ENCODE measurements around the gene COL4A2.
"Not testable (repeated sequence)": the region's sequence is repeated elsewhere in the genome, so short reads cannot be mapped to it uniquely, and the experiment has no call there.

COL4A2 gene

GRCh38 chr13:110382830-110383229 lies 75.7 kb downstream of the COL4A2 start:
- FAIRE-seq: no peak

GRCh38 chr13:110387451-110388107 lies 80.5 kb downstream of the COL4A2 start:
- no peak for FAIRE-seq

GRCh38 chr13:110388108-110388943 lies 81.2 kb downstream of the COL4A2 start:
- no peak for FAIRE-seq

- no peak for FAIRE-seq
Observed at GRCh38 chr13:110390567-110390966, 83.5 kb downstream of the COL4A2 start.

GRCh38 chr13:110391273-110391672 lies 84.2 kb downstream of the COL4A2 start:
- FAIRE-seq: no peak

DNA sequence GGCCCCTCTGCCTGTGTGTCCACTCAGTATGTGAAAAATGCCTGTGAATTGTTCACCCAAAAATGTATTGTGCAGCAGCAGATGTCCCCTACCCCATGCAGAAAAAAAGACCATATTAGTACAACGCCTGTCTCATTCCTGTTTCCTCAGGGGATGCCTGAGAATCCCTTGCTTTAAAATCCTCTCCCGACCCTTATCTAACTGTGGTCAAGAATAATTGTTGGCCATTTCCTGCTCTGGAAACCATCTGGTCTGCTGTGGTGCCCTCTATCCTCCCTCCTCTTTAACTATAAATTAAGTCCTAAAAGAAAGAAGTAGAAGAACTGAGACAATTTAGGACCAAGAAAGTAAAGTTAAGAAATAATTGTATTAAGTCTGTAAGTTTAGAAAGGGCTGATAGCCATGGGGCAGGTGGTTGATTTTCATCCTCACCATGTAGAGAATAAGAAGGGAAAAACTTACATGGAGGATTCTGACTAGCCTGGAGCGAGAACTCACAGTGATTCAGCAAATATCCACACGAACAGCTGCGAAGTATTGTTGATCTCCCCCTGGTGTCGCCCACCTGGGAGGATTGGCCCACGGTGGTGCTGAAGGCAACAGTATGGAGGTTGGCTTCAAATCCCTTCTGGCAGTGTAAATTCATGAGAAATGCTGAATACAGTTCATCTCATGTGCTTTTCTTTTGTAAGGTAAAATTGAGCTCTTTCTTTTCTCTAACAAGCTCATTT lies 85.6 kb downstream of the COL4A2 start:
- no peak for FAIRE-seq

GRCh38 chr13:110393761-110394160 lies 86.7 kb downstream of the COL4A2 start:
- FAIRE-seq: no peak

DNA sequence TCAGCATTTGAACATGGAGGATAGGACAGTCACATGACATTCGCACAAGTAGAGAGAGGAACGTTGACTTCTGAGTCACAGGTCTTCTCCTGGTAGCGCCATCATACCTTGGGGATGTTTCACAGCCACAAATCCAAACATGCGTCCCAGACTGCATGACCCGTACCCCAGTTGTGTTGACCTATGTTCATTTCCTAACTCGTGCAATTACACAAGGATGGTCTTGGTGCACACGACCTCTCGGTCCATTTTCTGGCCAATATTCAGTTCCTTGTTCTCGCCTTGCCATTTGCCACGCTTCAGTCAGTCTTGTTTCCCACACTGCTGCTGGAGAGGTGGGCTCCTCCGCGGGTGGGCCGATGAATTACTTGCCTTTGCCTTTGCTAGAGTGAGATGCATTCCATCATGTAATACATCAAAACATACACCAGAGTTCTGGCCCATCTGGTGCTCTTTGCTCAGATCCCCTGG lies 87.3 kb downstream of the COL4A2 start:
- FAIRE-seq: no peak

DNA sequence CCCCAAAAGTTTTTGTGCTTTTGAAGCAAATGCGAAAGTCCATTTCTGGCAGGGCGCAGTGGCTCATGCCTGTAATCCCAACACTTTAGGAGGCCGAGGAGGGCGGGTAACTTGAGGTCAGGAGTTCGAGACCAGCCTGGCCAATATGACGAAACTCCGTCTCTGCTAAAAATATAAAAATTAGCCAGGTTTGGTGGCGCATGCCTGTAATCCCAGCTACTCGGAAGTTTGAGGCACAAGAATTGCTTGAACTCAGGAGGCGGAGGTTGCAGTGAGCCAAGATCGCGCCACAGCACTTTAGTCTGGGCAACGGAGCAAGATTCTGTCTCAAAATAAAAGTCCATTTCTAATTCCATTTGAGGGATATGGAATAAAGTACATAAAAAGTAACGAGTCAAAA lies 88.5 kb downstream of the COL4A2 start:
- FAIRE-seq: not testable (repeated sequence)

- no peak for FAIRE-seq
Observed at GRCh38 chr13:110396476-110396875, 89.4 kb downstream of the COL4A2 start.

- FAIRE-seq: no peak
Observed at GRCh38 chr13:110396913-110397381, 89.9 kb downstream of the COL4A2 start.

- FAIRE-seq: no peak
Observed at GRCh38 chr13:110397436-110398115, 90.5 kb downstream of the COL4A2 start.

- FAIRE-seq: no peak
Observed at GRCh38 chr13:110398564-110399507, 91.8 kb downstream of the COL4A2 start.

GRCh38 chr13:110399801-110400200 lies 92.7 kb downstream of the COL4A2 start:
- FAIRE-seq: no peak

DNA sequence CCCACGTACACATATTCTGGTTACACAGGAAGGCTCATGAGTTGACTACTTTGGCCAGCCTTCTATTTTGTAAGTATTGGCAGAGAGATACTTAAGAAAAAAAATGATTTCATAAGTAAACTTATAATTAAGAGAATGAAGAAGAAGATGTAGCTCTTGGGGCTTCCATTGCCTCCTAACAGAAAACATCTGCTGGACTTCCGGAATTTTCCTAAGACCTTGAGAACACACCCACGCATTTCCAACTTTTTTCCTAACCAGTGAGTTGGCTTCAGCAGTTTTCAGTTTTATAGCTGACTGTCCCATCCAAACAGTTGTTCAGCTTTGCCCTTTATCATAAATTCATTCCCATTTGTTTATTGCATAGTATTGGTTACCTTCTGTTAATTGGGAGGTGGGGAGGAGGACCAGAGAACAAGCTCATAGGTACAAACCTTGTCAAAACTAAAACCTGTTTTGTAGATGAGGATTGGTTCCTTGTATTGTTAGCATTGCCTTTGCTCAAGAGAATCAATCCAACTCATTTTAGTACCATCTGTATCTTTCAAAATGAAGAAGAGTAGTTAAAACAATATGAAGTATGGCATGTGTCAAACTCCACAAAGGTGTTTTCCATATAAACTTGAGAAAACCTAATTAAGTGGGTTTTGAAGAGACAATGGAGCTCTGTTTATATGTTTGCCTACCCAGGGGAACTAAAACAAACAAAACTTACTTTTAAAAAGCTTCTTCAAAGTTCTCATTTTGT lies 93.9 kb downstream of the COL4A2 start:
- FAIRE-seq: no peak

DNA sequence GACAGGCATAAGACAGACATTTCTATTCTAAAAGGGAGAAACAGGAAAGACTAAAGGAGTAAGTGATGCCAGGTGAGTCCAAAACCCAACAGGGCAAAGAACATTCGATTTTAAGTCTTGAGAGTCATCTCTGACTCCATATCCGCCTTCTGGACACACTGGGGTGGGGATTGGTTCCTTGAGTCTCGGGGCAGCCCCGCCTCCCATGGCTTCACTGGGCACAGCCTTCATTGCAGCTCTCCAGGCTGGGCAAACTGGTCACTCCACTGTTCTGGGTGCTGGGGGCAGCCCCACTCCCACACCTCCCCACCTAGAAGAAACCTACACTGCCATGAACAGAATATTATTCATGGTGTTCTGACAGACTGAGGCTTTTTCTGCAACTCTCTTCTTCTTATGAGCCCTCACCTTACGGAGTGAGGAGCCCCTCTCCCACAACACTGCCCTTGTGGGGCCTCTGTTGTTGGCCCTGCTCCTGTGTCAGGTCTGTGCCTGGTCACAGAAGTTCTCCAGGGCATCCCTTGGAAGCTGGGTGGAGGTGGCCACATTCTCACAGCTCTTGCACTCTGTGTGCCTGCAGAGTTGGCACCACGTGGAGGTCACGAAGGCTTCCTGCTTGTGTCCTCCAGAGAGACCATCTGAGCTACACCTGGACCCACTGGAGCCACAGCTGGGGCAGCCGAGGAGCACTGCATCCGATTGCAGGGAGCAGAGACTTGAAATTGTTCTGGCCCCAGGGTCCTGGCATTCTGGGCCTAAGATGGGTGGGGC lies 95.4 kb downstream of the COL4A2 start:
- no peak for FAIRE-seq

- FAIRE-seq: no peak
Observed at GRCh38 chr13:110403315-110403714, 96.2 kb downstream of the COL4A2 start.

DNA sequence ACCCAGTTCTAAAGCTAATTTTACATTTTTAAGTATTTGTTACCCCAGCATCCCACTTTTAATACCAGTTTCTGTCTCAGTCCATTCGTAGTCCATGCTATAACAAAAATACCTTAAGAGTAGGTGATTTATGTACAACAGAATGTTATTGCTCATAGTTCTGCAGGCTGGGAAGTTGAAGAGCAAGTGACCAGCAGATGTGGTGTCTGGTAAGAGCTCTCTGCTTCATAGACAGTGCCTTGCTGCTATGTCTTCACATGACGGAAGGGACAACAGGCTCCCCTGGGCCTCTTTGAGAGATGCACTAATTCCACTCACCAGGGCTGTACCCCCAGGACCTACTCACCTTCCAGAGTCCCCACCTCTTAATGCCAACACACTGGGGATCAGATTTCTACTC lies 96.6 kb downstream of the COL4A2 start:
- FAIRE-seq: no peak

- FAIRE-seq: no peak
Observed at GRCh38 chr13:110404321-110404720, 97.2 kb downstream of the COL4A2 start.

Measured in islet of Langerhans (tissue), 1 donor.